Measurements from ENCODE around the gene PTPRG. TPM values are rescaled to one million over a fixed set of nuclear protein-coding genes. Genes with fewer than 3 reads are reported as not detected.

PTPRG gene
- total and polyA plus RNA-seq, 2 experiments from 2014 or later: 24.4 to 131 TPM

- Histone ChIP-seq H3K27me3 (ENCODE audit: insufficient read depth) (no peaks in the 10 kb centered on the region), H3K4me3 (no peak overlapping the region)
Measured at GRCh38 chr3:62117903-62118548, 556.7 kb downstream of the PTPRG start.

More at GRCh38 chr3:62117903-62118548, 556.7 kb downstream of the PTPRG start:
- peaks cover 6% of the 10 kb centered on the region for H3K27me3 Mint-ChIP-seq (ENCODE audit: insufficient read depth, low read depth, poor library complexity)
- peaks cover 2% of the 10 kb centered on the region; the same call in 1 of the 3 replicates for H3K9me3 Mint-ChIP-seq
- no peaks in the 10 kb centered on the region for H3K4me1 ChIP-seq (ENCODE audit: insufficient read depth)
- H3K79me2 ChIP-seq (replicated peaks; ENCODE audit: insufficient read depth): no peaks in the 10 kb centered on the region
- H3K27ac Mint-ChIP-seq: no peak overlapping the region
- H3K36me3 ChIP-seq (ENCODE audit: insufficient read depth): no peaks in the 10 kb centered on the region
- H3K9me2 ChIP-seq (ENCODE audit: insufficient read depth): no peaks in the 10 kb centered on the region
- no peak for DNase-seq (ENCODE audit: low spot score)
- H3K27ac ChIP-seq (ENCODE audit: low read depth): no peak overlapping the region
- no peak overlapping the region for H3K4me2 ChIP-seq
- no peak for ATAC-seq
- H3K4me1 Mint-ChIP-seq: peaks cover 8% of the 10 kb centered on the region
- peaks cover 16% of the 10 kb centered on the region; the same call in 2 of the 3 replicates for H3K36me3 Mint-ChIP-seq (ENCODE audit: low read depth)
- no peak for TF ChIP-seq NANOG (IDR thresholded peaks at IDR 0.05; ENCODE audit: borderline replicate concordance)
- TF ChIP-seq JUNB (IDR thresholded peaks at IDR 0.05; ENCODE audit: unreplicated experiment): no peak
- no peak for TF ChIP-seq REST (IDR thresholded peaks at IDR 0.05; ENCODE audit: unreplicated experiment)
- no peak for TF ChIP-seq ZNF114 (CRISPR knock-in tag; IDR thresholded peaks at IDR 0.05)
- TF ChIP-seq POLR2AphosphoS5 (IDR thresholded peaks at IDR 0.05; ENCODE audit: low read depth): no peak
- no peak for TF ChIP-seq CREB1 (CRISPR knock-in tag; IDR thresholded peaks at IDR 0.05; ENCODE audit: low read depth)
- TF ChIP-seq, protein P1, sequence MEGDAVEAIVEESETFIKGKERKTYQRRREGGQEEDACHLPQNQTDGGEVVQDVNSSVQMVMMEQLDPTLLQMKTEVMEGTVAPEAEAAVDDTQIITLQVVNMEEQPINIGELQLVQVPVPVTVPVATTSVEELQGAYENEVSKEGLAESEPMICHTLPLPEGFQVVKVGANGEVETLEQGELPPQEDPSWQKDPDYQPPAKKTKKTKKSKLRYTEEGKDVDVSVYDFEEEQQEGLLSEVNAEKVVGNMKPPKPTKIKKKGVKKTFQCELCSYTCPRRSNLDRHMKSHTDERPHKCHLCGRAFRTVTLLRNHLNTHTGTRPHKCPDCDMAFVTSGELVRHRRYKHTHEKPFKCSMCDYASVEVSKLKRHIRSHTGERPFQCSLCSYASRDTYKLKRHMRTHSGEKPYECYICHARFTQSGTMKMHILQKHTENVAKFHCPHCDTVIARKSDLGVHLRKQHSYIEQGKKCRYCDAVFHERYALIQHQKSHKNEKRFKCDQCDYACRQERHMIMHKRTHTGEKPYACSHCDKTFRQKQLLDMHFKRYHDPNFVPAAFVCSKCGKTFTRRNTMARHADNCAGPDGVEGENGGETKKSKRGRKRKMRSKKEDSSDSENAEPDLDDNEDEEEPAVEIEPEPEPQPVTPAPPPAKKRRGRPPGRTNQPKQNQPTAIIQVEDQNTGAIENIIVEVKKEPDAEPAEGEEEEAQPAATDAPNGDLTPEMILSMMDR (conservative IDR thresholded peaks at IDR 0.05; ENCODE audit: low read depth in 2 of 2): no peak
- no peak for TF ChIP-seq EZH2phosphoT487 (IDR thresholded peaks at IDR 0.05; ENCODE audit: unreplicated experiment)
- no peak for TF ChIP-seq EZH2 (IDR thresholded peaks at IDR 0.05; ENCODE audit: low read depth, unreplicated experiment)
- TF ChIP-seq ZNF331 (CRISPR knock-in tag; IDR thresholded peaks at IDR 0.05; ENCODE audit: low read depth): no peak
- TF ChIP-seq ZNF462 (CRISPR knock-in tag; IDR thresholded peaks at IDR 0.05): no peak
- TF ChIP-seq ETS1 (IDR thresholded peaks at IDR 0.05): no peak
- no peak for TF ChIP-seq STAT1 (IDR thresholded peaks at IDR 0.05; ENCODE audit: unreplicated experiment)
- no peak overlapping the region for H3K4me3 Mint-ChIP-seq
- no peak overlapping the region for H2AFZ ChIP-seq
- 0 out of 2 replicates have a peak, but pooled peaks cover under 1% of the 10 kb centered on the region for H3F3A ChIP-seq (replicated peaks; ENCODE audit: low read depth)
- no peaks in the 10 kb centered on the region; the same call in none of the 2 replicates for H4K20me1 ChIP-seq (replicated peaks; ENCODE audit: insufficient read depth)

All from GM23338 (cell line).